ENCODE measurements around the gene AP5S1.
A peak's percentile ranks its signal among the peaks of the same experiment; 100 is the strongest.
"Not testable (repeated sequence)": the region's sequence is repeated elsewhere in the genome, so short reads cannot be mapped to it uniquely, and the experiment has no call there.

Gene AP5S1, protein sequence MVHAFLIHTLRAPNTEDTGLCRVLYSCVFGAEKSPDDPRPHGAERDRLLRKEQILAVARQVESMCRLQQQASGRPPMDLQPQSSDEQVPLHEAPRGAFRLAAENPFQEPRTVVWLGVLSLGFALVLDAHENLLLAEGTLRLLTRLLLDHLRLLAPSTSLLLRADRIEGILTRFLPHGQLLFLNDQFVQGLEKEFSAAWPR

DNA sequence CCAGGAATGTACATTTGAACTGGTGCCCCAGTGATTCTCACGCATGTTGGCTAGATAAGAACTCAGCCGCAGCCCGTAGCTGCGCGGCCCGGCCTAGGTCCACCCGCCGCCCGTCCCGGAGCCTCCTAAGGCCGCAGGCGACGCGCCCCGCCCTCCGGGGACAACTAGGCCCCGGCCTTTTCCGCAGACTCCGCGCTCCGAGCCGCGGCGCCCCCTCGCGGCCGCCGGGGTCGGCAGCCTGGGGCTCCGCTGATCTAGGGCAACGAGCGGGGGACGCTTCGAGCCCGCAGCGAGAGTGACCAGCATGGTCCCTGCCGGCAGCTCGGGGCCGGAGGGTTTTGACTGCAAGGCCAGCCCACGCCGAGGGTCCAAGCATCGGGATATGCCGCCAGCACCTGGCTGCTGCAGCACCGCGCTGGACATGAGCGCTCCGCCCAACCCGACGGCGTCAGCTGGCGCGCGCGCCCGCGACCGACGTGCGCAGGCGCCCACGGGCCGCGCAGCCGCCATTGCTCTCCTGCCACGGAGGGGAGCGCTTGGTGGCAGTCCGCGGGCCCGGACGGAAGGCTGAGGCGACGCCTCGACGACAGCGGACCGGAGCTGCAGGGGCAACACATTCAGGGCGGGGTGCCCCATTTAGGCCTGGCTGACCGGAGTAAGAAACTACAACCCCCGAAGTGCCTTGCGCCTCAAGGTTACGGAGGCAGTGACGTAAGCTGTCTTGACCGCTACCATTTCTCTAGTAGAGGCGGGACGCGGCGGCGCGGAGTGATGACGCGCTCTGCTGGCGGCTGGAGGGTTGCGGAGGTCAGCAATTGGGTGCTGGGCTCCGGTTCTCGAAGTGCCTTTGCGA lies at the start of gene AP5S1:
TSS of gene AP5S1 (plus strand) at position 500 of the 853 bp plus-strand sequence. CDS start 1,571 bp downstream, outside the sequence.
- DNase-seq, result peak; percentile 96

DNA sequence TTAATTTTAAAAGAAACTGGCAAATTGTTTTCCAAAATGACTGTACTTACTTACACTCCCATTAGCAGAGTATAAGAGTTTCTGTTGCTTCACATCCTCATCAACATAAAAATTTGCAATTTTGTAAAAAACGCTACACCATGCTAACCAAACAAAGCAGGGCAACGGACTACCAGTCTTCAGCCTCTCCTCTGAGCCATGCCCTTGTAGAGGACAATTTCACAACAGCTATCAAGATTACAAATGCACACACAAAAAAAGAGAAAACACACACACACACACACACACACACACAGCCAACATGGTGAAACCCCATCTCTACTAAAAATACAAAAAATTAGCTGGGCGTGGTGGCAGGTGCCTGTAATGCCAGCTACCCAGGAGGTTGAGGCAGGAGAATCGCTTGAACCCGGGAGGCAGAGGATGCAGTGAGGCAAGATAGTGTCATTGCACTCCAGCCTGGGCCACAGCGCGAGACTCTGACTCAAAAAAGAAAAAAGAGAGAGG lies 48.7 kb upstream of the AP5S1 start:
- DNase-seq, result no peak

DNA sequence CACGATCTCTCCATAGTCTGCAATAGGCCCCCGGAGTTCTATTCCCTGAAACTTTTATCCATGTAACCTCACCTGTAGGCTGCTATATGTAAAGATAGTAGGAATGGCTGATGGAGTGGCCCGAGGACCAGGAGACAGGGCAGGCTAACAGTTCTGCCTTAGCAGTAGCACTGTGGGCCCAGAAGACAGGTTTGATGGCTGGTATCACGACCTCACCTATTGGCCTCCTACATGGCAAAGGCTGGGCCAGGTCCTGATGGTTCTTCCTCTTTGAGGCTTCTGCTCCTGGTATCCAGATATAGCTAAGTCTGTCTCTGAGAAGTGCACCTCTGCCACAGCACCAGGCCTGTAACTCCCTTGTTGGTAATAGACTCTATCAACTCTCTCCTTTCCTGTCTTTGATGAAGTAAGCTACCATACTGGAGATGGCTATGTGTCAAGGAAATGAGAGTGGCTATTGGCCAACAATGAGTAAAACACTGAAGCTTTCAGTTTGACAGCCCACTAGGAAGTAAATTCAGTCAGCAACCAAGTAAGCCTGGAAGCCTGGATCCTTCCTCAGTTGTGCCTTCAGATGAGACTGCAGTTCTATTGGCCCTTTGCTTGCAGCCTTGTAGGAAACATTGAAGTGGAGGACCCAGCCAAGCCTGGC lies 44.8 kb upstream of the AP5S1 start:
- no peak for DNase-seq

DNA sequence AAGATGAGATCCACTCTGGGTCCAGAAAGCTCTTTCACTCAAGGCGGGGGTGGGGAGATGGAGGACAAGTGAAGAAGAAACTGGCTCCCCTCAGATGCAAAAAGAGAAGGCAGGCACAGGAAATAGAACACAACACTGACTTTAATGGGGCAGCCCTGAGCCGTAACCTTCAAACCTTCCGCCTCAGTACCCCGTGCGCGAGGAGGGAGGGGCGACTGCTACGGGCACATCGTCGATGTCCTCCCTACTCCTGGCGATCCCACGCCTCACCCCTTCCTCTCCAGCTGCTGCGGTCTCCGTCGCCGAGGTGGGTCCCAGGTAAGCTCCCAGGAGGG lies 43.0 kb upstream of the AP5S1 start:
- no peak for DNase-seq

DNA sequence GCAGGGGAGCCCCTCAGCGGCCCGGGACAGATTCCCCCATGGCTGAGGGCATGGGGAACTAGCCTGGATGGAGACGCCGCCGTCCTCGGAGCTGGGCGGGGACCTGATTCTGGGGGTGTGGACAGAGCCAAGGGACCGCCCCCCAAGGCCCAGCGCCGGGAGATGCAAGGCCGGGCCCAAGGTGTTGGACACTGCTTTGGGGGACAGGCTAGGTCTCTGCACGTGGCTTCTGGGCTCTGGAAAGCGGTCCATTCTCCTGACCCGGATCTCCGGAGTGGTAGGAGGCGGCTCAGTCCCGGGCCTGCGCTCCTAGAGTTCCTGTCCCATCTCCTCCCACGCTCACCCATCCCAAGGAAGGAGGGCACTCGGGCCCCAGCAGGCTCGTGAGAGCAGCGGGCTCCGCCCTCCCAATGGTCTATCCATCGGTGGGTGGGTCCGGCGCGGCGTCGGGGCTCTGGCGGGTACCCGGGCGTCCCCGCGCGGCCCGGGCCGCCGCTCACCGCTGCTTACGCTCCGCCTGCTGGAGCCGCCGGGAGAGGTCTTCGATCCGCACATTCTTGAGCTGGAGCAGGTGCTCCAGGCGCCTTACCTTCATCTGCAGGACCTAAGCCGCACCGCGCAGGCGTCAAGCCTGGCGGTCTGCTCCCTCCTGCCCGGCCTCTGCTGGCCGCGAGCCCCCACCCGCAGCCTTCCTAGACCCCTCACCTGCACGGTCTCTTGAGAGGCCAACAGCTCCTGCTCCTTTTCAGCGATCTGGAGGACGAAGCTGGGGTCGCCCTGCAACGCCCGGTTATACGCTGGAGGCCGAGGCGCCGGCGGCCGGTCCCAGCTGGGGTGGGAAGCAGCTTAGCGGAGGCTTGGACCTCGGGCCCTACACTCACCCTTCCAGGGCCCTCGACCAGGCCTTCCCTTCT lies 42.4 kb upstream of the AP5S1 start:
- DNase-seq, result peak; percentile 79

DNA sequence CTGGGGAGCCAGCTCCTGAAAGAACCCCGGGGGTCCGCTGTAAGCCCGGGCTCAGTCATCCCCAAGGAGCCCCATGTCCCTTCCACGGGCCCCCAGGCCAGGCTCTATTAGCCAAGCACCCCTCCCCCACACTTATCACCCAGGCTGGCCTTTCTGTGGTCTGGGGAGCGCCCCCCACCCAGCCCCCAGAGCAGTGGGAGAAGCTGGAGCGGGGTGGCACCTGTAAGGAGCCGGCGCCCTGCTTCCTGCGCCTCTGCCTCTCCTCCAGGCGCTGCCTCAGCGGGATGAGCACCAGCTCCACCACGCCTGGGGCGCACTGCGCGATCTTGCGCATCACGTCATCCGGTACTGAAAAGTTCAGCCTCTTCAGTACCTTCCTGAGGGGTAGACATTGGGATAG lies 41.4 kb upstream of the AP5S1 start:
- DNase-seq, result no peak

DNA sequence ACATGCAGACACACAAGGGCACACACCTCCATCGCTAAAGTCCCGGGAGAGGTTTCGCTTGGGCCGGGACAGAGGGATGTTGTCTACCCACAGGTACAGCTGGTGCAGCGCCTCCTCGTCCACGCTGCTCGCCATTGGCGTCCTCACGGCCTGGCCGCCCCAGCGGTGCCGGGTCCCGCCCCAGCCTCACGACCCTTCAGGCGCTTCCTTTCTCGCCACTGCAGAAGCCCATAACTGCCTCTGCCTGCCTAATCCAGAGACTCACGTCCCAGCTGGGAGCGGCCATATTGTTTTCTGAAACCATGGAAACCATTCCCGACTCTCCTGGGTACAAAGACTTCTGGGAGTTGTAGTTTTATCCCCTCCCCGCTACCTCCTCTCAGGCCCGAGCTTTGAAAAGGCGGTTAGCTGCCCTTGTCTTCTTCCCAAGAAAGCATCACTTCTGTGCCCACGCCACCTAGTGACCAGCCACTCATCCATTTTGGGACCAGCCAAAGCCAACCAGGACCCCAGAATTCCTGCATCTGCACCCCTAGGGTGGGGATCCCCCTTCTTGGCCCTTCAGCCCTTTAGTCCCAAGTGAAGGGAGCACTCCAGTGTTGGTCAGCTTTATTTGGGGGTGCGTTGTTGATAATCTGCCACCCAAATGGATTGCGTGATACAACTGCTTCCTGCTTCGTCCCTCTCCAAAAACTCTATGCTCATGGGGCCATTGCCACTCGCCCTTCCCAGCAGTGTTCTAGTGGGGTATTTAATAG lies 39.0 kb upstream of the AP5S1 start, which contains the start of gene SPEF1:
TSS of gene SPEF1 (minus strand) at position 296 of the 758 bp plus-strand sequence. CDS start at position 135, 161 bp downstream.
- DNase-seq, result peak; percentile 94

DNA sequence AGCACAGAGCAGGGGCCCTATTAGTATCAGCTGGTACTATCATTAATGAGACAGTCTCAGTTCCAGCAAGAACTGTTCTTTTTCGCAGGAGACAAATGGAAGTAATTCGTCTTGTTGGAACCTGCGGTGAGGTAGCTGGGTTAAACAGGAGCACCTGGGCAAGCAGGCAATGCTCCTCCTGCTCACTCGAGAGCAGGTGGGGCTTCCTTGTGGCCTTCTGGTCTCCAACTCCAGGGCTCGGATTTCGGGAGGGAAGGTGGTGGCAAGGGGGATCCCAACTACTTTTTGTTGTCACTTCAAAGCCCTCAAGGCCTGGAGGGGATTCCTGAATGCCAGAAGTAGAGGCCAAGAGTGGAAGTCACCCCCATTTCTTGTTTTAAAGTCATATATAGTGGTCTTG lies 37.8 kb upstream of the AP5S1 start:
- no peak for DNase-seq

DNA sequence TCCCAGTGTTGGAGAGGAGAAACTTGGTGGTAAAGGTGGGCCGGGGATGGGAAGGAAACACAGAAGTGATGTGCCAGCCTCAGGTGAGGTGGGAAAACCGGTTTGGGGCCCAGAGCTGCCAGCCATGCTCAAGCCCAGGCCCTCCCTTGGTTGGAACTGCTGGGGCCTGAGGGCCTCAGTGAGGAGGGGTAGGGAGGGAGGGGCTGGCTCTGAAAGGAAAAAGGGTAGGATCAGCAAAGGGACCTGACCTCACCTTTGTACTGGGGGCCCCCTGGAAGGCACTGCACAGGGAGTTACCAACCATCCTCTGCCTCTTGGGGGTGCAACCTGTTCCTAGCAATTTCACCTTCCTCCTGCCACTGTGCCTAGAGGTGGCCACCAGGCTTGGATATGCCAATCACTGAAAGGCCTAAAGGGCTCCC lies 37.3 kb upstream of the AP5S1 start:
- no peak for DNase-seq

DNA sequence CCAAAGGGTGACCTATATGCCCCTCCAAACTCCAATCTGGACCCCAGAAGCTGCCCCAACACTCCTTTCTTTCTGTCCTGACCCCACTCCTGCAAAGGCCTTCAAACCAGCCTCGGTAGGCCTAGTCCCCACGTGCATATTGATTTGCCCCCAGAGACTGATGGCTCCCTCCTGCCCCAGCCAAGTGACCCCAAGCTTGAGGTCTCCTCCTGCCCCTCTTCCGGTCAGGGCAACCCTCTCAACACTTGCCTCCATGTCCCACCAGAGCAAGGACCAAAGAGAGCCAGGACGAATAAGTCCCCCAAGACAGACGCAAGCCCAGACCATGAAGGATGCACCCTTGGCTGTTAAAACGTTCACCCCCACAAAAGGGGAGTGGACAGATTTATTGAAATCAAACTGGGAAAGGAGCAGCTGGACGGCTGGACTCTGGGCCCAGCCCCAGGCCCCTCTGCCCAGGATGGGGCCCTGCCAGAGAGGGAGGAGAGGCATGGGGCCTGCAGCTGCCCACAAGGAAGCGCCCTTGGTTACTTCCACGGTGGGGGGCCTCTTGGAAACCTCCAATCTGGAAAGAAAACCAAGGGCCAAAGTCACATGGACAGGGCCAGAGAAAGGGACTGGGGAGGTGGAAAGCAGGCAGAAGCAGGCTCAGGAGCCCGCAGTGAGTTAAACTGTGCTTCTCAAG lies 36.7 kb upstream of the AP5S1 start:
- no peak for DNase-seq

DNA sequence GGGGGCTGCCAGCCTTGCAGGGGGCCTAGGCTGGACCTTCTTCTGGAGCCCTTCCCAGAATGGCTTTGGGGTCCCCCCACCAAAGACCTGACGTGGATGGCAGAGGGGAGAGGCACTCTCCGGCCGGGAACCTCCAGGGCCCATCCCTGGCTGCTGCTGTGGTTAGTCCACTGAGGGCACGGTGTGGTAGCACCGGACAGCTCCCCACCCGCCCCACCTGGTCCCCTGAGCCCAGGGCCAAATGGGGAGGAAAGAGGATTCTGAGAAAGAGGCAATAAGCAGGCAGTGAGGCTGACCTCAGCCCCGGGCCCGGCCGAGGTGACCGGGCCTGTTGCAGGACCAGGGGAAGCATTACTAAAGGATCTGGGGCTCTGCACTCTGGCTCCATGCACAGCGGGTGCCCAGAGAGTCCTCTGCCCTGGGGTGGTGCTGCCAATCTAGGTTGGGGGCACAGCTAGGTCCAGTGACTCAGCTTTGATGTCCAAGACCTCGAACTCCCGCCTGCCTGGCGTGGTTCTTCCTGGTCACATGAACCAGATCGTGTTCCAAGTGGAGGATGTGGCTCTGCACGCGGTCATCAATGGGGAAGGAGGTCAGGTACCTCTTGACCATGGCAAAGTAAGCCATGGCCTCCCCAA lies 36.0 kb upstream of the AP5S1 start:
- DNase-seq, result no peak

DNA sequence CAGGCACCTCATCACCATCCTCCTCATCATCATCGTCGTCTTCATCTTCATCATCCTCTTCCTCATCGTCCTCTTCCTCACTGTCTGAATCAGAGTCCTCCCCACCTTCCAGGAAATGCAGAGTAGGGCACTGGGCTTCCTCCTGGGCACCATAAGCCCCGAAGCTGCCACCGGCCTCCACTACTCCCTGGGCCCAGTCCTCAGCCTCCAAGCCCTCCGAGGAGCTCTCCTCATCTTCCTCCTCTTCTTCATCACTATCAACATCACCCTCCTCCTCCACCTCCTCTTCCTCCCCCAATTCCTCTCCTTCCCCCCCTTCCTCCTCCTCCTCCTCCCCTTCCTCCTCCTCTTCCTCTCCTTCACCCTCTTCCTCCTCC lies 35.5 kb upstream of the AP5S1 start:
- no peak for DNase-seq

DNA sequence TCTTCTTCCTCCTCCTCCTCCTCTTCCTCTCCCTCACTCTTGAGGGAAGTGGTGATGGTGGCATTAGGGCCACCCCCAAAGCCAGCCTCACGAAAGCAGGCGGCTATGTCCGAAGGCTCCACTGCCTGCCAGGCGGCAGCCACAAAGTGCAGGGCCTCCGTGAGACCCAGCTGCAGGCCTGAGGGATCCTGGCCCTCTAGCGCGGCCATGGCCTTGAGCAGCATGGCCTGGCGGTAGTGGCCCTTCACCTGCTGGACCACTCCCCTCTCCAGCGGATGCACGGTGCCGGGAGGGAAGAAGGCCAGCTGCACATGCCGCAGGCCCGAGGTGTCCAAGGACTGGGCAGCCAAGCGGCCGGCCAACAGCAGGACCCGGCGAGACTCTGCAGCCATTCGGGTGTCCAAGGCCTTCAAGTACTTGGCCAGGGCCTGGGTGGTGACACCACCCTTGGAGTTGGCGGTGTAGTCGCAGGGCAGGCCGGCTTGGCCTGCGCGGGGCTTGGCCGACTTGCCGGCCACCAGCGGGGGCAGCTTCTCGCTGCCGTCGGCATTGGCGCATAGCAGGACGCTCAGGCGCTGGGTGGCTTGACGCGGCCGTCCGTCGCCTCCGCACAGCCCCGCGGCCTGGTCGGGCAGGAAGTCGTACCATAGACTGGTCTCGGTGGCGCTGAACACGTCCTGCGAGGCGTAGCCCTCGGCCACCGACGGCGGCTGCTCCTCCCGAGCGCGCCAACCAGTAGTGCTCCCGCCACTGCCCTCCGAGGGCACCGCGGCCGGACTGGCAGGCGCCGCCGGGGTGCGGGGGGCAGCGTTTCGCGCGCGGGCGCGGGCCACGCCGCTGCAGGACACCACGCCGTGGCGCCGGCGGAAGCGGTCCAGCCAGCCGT lies 34.9 kb upstream of the AP5S1 start:
- no peak for DNase-seq

DNA sequence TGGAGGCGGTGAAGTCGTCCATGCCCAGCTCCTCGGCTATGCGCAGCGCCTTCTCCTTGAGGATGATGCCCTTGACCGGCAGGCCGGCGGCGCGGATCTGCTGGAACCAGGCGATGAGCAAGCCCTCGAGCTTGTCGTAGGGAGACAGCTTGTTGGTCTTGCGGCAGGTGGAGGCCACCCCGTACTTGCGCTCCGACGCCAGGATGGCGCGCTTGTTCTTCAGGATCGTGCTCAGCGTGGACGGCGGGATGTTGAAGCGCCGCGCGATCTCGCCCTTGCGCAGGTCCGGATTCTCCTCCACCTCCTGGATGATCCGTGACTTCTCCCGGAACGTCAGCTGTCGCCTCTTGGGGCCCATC lies 34.2 kb upstream of the AP5S1 start:
- peak; percentile 71 for DNase-seq

DNA sequence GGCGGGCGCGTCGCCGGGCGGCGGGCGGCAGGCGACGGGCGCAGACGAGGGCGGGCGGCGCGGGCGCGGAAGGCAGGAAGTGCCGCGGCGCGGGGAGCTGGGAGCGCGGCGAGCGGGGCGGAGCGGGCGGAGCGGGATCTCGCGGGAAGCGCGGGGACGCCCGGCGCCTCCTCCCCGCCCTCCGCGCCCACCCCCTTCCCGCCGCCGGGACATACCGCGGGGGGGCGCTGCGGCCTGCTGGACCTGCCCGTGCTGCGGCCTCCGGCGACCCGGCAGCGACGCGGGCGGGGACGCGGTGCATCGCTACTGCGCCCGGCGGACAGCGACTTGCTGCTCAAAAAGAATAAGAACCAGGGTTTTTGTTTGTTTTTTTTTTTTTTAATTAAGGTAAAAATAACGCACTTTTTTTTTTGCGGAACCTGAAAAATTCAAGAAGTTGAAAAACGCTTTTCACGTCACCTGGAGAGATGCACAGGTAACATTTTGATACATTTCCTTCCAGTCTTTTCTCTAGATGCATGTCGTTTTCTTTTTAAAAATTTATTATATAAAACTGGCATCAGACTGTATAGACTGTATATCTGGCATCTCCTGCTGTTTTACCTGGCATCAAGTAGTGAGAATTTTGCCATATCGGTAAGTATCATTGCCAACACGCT lies 33.6 kb upstream of the AP5S1 start, which contains the start of gene CENPB:
TSS of gene CENPB (minus strand) at position 76 of the 659 bp plus-strand sequence. CDS start 257 bp downstream, outside the sequence.
- DNase-seq, result peak; percentile 89

DNA sequence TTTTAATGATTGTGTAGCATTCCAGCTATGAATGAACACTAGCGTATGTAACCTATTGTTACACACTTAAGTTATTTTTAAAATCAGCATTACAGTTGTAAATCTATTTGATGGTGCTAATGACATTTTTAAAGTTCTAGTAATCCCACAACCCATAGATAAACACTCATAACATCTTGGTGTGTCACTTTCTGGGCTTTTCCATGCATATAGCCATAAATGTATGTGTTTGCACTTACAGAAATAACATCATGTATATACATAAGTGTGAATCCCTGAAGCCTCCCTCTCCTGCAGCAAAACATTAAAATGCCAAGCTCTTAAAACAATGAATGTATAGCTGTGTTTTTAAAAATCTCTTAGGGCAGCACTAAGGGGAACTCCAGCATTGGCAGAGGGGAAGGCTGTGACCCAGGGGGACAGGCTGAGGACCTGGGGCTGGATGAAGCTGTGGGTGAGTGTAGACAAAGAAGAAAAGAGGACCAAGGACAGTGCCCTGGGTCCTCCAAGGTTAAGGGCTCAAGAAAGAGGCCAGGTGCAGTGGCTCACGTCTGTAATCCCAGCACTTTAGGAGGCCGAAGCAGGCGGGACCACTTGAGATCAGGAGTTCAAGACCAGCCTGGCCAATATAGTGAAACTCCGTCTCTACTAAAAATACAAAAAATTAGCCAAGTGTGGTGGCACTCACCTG lies 32.9 kb upstream of the AP5S1 start:
- no peak for DNase-seq

DNA sequence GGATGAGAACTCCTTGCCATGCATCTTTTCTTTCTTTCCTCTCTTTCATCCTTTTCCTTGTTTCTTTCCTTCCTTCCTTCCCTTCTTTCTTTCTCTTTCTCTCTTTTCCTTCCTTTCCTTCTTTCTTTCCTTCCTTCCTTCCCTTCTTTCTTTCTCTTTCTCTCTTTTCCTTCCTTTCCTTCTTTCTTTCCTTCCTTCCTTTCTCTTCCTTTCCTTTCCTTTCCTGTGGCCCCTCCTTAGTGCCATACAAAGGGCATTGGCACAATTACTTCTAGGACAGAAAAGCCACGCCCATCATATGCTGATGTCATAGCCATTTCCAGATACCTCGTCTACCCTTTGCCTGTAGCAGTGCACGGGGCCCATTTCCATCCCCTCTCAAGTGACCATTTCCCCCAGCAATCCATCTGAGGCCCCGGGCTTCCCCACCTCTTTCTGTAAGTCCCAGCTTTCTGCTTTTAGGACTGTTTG lies 31.6 kb upstream of the AP5S1 start:
- no peak for DNase-seq

DNA sequence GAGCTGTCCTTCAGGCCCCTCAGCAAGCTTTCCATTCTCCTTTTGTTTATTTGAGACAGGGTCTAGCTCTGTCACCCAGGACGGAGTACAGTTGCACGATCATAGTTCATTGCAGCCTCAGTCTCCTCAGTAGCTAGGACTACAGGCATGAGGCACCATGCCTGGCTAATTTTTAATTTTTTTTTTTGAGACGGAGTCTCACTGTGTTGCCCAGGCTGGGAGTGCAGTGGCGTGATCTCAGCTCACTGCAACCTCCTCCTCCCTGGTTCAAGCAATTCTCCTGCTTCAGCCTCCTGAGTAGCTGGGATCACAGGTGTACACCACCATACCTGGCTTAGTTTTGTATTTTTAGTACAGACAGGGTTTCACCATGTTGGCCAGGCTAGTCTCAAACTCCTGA lies 31.1 kb upstream of the AP5S1 start:
- not testable (repeated sequence) for DNase-seq
